Measurements from ENCODE around the gene ERC1. TPM values are rescaled to one million over a fixed set of nuclear protein-coding genes. Genes with fewer than 3 reads are reported as not detected.

The ERC1 gene
- total and polyA plus RNA-seq, 2 of the 4 experiments (the other 2 are of a cell fraction) = 11.6 to 25.6 TPM

GRCh38 chr12:1220127-1221092 is 229.4 kb downstream of the ERC1 start:
- H4K5ac ChIP-seq (ENCODE audit: low read depth, low read length) = no peak overlapping the region
- no peak overlapping the region for H3K4me2 ChIP-seq (ENCODE audit: low read depth, low read length)
- intact Hi-C loops (cut with micrococcal nuclease) = no loop called here
- no peak overlapping the region for H3K4me3 ChIP-seq (ENCODE audit: insufficient read depth, low read depth, low read length)
- no peaks in the 10 kb centered on the region for H4K20me1 ChIP-seq (ENCODE audit: insufficient read depth, low read length)
- dilution Hi-C loops (cut with HindIII; ENCODE audit: low sequenced_read_pairs, unreplicated experiment) = no loop called here
- no peak overlapping the region for H3K4ac ChIP-seq (ENCODE audit: low read depth, low read length)
- peaks cover 16% of the 10 kb centered on the region for H3K9me1 ChIP-seq (ENCODE audit: insufficient read depth, low read length)
- H3K27me3 ChIP-seq (ENCODE audit: control insufficient read depth, insufficient read depth, low read length) = no peaks in the 10 kb centered on the region
- DNase-seq (no peak), ATAC-seq (ENCODE audit: low read depth) (no peak)
- no peak overlapping the region for H2AK9ac ChIP-seq (replicated peaks; ENCODE audit: low read depth, low read length, poor library complexity)
- no peak overlapping the region for H3K18ac ChIP-seq (ENCODE audit: low read depth, low read length)
- H3K36me3 ChIP-seq (ENCODE audit: control insufficient read depth, insufficient read depth, low read length) = no peaks in the 10 kb centered on the region
- H3K4me1 ChIP-seq (ENCODE audit: control insufficient read depth, insufficient read depth, low read length) = peaks cover 7% of the 10 kb centered on the region
- H3K9me3 ChIP-seq (ENCODE audit: control insufficient read depth, insufficient read depth, low read length) = no peaks in the 10 kb centered on the region
- H3K9ac ChIP-seq (ENCODE audit: low read depth, low read length) = no peak overlapping the region
- no TSS peak for BruUV-seq (replicated peaks)
- H3K79me1 ChIP-seq (ENCODE audit: low read depth in 1 of 2, low read length in 2 of 2) = peaks cover 4 to 27% of the 10 kb centered on the region in 2 experiments; a peak in 3 of 4 replicates
- H3K27ac ChIP-seq (ENCODE audit: insufficient read depth, low read length) = no peak overlapping the region
- H4K8ac ChIP-seq (ENCODE audit: low read depth in 2 of 2, low read length in 2 of 2) = no peak overlapping the region
- CTCF ChIA-PET = no interaction called here
- no peak overlapping the region for H2BK5ac ChIP-seq (ENCODE audit: low read depth, low read length, poor library complexity, severe bottlenecking)
- H2AK5ac ChIP-seq (ENCODE audit: low read depth, low read length) = no peak overlapping the region
- no peak overlapping the region for H3K23ac ChIP-seq (ENCODE audit: low read depth, low read length)
- H2BK15ac ChIP-seq (ENCODE audit: low read depth, low read length) = no peak overlapping the region
- H2BK120ac ChIP-seq (ENCODE audit: low read depth, low read length) = no peak overlapping the region
- no peak overlapping the region for H3K56ac ChIP-seq (ENCODE audit: extremely low read depth, insufficient read depth, low read length)
- POLR2A ChIA-PET (ENCODE audit: unreplicated experiment) = no interaction called here
- in situ Hi-C loops (cut with MboI; ENCODE audit: low sequenced_read_pairs) = no loop called here
- 75 to 100% methylated on average over 1 to 4 of the region's 7 CpGs for WGBS, 2 experiments (ENCODE audit: extremely low coverage in 2 of 2, insufficient read length in 1 of 2)
- H2AFZ ChIP-seq (replicated peaks; ENCODE audit: low read length, poor library complexity) = no peak overlapping the region
- no peak overlapping the region for H2BK20ac ChIP-seq (ENCODE audit: low read depth, low read length)
- no peak overlapping the region for H4K91ac ChIP-seq (ENCODE audit: insufficient read depth, low read depth, low read length)
- no peak overlapping the region for H3K14ac ChIP-seq (replicated peaks; ENCODE audit: low read depth, low read length)
- TF ChIP-seq RAD21 (IDR thresholded peaks at IDR 0.05; ENCODE audit: low read length) (no peak), ELK1 (IDR thresholded peaks at IDR 0.05; ENCODE audit: borderline replicate concordance, low read depth, low read length) (no peak), POLR2A (IDR thresholded peaks at IDR 0.05; ENCODE audit: low read depth, low read length) (no peak), RCOR1 (IDR thresholded peaks at IDR 0.05; ENCODE audit: insufficient replicate concordance, low read length) (no peak), MXI1 (IDR thresholded peaks at IDR 0.05; ENCODE audit: borderline replicate concordance, low read depth, low read length) (no peak), BHLHE40 (IDR thresholded peaks at IDR 0.05; ENCODE audit: low read depth, low read length) (no peak), CHD1 (IDR thresholded peaks at IDR 0.05; ENCODE audit: low read depth, low read length) (no peak), FOS (IDR thresholded peaks at IDR 0.05; ENCODE audit: low read depth, low read length) (no peak), RFX5 (IDR thresholded peaks at IDR 0.05; ENCODE audit: low read depth, low read length) (no peak), NFE2L2 (IDR thresholded peaks at IDR 0.05; ENCODE audit: low read depth, low read length) (no peak), MAFK (IDR thresholded peaks at IDR 0.05; ENCODE audit: low read depth, low read length) (no peak), CEBPB (IDR thresholded peaks at IDR 0.05; ENCODE audit: low read depth, low read length) (no peak), SMC3 (IDR thresholded peaks at IDR 0.05; ENCODE audit: low read depth, low read length) (no peak), CTCF (conservative IDR thresholded peaks at IDR 0.05; ENCODE audit: low read depth, low read length) (no peak), MAZ (IDR thresholded peaks at IDR 0.05; ENCODE audit: borderline replicate concordance, low read depth, low read length) (no peak)
